GM19467 (cell line): ENCODE measurements around the gene FRAT2.

Experiments used
- ATAC-seq: cut with Tn5 transposase; IDR thresholded peaks from one replicate; pipeline ENCODE4 v1.9.1; 2021; ENCODE audit warnings: mild to moderate bottlenecking, moderate library complexity; ENCODE audit not compliant: unreplicated experiment

FRAT2 gene

DNA sequence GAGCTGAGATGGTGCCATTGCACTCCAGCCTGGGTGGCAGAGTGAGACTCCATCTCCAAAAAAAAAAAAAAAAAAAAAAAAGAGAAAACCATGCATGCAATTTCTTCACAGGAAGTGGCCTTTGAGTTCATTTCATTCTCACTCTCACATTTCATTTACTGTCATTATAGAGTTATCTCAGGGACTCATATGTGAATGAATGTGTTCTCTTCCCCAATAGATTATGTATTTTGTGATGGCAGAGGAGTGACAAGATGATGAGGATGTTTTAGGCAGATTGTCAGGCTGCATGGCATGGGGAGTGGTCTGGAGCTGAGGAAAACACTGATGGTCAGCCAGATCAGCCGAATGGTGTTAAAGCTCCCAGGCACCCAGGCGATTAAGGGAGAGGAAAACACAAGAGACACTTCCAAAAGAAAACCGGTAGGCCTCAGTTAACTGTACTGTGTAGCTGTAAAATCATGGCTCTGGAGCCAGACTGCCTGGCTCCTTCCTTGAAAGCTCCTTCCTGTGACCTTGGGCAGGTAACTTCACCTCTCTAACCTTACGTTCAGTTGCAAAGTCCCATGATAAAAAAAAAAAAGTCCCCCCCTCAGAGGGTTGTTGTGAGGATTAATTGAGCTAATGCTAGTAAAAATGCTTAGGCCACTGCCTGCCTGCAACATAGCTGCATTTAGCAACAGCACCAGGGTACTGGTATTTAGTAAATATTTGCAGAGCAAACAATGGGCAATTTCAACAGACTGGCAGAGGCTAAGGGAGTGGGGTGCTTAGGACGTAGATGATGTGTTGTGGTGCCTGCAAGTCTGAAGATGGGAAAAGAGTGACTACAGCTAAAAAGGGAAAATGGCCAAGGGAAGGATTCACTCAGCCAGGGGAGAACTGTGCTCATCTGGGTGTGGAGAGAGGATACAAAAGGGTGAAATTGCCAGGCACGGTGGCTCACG, 6.9 kb downstream of the FRAT2 start:
- no peak for ATAC-seq

DNA sequence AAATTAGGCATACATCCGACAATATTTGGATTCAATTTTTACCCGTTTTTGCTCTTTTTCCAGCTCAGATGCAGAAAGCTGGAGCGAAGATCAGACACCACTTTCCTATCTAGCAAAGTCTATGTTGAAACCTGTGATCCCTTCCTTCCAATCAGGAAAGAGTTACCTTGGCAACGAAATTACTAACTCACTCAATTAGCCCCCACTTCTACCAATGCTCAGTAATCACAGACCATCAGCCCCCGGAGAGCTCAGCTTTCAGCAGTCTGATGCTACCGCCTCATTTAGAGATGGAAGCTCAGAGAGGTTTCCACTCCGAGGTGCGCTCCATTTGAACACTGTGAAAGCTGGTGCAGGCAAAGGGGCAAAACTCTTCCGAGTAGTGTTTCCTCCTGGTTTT, 8.8 kb downstream of the FRAT2 start:
- no peak for ATAC-seq

DNA sequence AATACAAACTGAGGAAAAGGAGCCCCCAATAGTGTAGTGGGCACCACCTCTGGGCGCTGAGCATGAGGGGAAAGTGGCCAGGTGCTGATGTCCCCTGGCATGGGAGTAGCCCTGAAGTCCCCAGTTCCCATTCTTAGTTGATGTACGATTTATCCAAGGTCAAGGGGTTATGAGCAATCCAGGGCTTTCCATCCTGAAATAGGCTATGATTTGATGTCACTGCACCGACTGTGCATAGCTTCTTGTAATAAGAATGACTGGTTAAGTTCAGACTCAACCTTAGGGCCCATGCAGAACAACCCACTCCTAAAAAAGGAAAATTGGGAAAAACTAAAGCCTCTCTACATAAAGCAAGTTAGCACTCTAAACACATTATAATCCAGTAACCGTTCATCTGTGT, 11.0 kb downstream of the FRAT2 start:
- ATAC-seq = no peak

DNA sequence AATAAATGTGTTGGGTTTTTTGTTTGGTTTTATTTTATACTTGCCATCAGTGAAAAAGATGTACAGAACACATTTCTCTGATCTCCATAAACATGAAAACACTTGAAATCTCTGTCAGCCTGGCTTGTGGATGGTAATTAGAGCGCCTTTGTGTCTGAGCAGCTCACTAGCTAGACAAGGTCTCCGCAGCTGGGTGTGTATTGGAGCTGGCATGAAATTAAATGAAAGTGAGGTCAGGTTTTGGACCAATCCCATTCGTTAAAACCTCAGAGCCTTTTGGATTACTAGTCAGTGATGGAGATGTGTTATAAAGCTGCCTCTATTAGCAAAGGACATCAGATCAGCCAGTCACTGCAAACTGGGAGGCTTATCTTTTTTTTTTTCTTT, 12.7 kb downstream of the FRAT2 start:
- ATAC-seq = no peak

DNA sequence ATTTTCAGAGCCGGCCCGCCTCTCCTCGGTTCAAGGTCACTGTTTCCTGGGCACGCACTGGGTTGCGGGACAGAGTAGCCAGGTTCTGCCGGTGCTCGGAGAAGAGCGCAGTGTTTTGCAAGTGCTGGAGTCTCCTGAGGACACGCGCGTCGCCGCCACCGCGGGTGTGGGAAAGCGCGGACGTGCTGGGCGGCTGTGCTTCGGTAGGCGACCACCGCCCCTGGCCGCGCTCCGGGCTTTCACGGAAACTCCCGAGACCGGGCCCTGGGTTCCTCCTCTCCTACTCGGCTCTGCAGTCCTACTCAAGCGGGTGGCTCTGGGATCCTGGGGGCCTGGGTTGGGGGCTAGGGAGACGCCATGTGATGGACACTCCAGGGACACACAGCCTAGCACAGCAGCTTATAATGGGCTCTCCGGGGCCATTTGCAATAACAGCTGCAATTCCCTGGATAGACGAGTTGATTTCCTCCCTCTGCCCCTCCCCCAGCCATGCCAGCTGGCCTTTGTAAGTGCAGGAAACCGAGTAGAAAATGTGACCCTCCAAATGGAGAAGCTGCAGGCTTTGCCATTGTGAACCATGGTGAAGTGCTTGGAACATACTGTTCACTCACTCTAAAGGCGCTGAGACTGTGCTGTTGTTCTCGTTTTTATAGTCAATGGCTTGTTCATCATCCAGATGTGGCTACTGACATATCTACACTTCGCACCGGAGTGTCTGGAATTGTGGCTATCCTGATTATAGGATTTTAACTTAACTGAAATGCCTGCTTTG, 13.3 kb downstream of the FRAT2 start:
- no peak for ATAC-seq

DNA sequence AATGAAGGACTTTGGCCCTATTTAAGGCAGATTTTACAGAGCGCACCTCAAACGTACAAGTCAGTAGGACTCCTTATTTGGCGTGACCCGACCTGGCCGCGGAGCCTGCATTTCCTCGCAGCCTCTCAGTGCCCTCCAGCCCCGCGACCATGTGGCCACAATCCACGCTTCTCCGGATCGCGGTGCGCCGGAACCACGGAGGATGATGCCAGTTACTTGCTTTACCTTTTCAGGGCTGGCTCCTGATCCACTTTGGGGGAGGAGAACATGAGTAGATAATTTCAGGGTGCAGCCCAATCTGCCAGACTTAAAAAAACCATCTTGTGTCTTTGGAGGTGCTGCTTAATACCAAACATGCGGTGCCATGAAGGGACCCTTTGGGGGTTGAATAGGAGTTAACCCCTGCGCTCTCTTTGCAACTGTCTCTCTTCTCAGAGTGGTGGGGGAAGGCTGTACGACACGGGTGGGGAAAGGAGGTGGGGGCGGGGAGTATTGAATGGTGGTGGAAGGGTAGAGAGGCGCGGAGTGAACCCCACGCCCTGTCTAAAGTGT, 14.0 kb downstream of the FRAT2 start:
- ATAC-seq = no peak

DNA sequence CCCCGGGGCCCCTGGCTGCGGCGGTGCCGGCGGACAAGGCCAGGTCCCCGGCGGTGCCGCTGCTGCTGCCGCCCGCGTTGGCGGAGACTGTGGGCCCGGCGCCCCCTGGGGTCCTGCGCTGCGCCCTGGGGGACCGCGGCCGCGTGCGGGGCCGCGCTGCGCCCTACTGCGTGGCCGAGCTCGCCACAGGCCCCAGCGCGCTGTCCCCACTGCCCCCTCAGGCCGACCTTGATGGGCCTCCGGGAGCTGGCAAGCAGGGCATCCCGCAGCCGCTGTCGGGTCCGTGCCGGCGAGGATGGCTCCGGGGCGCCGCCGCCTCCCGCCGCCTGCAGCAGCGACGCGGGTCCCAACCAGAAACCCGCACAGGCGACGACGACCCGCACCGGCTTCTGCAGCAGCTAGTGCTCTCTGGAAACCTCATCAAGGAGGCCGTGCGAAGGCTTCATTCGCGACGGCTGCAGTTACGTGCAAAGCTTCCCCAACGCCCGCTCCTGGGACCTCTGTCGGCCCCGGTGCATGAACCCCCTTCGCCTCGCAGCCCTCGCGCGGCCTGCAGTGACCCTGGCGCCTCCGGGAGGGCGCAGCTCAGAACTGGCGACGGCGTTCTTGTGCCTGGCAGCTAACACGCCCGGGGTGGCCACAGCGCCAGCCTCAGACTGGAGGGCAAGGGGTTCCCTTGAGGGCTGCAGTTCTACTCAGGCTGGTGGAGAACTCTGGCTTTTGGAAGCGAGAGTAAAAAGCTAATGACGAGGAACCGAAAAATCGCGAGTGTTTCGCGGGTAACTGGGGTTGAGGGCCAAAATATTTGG, 14.7 kb downstream of the FRAT2 start:
- peak; percentile 24 for ATAC-seq

DNA sequence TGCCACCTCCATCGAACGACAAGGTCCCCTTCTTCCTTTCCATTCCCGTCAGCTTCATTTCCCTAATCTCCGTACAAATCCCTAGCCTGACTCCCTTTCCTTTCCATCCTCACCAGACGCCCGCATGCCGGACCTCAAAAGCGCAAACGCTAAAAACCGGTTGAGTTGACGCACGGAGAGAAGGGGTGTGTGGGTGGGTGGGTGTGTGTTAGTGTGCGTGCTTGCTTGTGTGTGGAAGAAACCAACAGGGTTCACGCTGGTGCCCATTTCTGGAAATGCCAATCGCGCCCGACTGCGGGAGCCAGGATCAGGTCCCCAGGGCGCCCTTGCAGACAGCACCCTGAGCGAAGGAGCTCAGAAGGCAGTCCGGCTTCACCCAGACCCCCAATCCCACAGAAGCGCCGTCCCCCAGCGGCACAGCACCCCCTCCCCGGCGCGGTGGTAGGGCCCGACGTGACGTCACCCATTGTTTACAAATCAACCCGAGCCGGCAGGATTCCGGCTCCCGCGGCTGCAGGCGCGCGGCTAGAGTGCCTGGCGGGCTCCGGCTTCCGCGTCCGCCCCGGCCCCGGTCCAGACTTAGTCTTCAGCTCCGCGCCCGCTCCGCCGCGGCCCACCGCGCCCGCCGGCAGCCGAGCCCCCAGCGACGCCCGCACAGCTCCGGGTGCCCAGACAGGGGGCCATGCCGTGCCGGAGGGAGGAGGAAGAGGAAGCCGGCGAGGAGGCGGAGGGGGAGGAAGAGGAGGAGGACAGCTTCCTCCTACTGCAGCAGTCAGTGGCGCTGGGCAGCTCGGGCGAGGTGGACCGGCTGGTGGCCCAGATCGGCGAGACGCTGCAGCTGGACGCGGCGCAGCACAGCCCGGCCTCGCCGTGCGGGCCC, 15.5 kb downstream of the FRAT2 start, which contains the start of gene FRAT1:
Gene FRAT1, plus strand, starts transcription at position 500 of the 880 bp plus-strand sequence. Its CDS starts 183 bp downstream, at position 683.
- ATAC-seq = peak; percentile 65

DNA sequence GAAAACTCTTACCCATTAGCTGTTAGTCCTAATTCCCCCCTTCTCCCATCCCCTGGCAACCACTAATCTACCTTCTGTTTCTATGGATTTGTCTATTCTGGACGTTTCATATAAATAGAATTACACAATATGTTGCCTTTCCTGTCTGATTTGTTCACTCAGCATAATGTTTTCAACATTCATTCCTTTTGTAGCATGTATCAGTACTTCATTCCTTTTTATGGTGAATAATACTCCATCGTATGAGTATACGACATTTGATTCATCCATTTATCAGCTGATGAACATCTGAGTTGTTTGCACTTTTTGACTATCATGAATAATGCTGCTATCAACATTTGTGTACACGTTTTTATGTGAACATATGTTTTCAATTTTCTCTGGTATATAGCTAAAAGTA, 19.9 kb downstream of the FRAT2 start:
- ATAC-seq = no peak

DNA sequence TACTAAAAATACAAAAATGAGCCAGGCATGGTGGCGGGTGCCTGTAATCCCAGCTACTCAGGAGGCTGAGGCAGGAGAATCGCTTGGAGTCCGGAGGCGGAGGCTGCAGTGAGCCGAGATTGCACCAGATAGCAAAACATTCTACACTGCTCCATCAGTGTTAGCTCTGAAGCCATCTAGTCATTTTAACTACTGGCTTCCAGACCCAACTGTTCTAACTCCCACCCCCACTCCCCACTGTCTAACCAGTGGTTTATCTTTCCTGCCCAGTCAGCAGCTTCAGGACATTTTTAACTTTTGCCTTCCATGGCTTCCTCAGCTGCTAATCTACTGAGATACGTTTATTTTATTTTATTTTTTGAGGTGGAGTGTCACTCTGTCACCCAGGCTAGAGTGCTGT, 21.6 kb downstream of the FRAT2 start:
- ATAC-seq = no peak

DNA sequence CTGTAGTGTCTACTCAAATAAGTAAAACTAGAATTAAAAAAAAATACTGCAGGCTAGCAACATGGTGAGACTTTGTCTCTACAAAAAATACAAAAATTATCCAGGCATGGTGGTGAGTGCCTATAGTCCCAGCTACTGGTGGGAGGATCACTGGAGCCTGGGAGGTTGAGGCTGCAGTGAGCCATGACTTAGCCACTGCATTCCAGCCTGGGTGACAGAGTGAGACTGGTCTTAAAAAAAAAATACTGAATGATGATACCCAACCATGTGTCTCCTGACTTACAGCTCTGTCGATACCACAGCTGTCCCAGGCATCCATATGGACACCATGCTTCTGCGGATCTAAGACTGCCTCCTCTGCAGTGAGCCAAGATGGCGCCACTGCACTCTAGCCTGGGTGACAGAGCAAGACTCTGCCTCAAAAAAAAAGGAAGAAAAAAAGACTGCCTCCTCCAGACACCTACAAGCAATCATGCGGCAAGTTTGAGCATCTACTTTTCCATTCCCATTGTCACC, 23.4 kb downstream of the FRAT2 start:
- no peak for ATAC-seq

DNA sequence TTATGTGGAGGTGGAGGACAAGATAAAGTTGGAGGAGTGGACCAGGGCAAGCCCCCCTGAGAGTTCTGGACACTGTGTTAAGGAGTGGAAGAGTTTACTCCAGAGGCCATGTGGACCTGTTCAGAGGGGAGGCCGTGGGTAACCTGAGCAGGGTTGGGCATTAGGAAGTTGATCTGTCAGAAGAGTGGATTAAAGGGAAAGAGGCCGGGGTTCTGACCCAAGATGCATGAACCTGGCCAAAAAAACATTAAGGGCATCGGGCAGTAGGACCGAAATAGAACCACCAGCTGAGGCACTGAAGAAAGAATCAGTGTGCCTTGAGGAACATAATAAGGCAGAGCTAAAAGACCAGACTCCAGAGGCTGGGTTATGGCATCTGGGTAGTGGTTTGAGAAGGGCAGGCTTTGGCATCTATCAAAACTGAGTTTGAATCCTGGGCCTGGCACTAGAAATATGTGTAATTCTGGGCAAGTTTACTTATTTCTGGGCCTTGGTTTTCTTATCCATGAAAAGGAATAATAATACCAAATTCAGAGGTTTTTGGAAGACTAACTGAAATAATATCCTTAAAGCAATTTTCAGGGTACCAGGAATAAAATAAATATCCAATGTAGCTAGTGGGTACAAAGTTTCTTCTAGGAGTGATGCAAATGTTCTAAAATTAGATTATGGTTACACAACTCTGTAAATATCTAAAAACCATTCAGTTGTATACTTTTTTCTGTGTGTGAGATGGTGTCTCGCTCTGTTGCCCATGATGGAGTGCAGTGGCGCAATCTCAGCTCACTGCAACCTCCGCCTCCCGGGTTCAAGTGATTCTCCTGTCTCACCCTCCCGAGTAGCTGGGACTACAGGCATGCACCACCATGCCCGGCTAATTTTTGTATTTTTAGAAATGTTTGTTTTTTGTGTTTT, 26.4 kb downstream of the FRAT2 start:
- ATAC-seq = no peak

DNA sequence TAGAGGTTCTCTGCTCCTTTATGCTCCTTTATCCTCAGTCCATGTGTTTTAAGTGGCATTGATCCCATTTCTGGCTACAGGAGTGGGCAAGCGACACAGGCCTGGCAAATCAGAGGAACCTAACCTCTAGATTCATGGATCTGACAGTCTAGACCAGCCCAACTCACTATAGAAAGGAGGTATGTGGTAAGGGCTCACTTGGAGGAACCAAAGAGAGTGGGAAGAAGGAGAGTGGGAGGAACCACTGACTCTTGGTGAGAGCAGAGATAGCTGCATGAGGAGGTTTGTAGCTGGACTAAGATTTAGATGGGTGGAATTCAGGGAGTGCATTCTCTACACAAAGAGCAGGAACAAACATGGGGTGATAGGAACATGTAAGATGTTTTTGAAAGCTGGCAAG, 27.1 kb downstream of the FRAT2 start:
- no peak for ATAC-seq

DNA sequence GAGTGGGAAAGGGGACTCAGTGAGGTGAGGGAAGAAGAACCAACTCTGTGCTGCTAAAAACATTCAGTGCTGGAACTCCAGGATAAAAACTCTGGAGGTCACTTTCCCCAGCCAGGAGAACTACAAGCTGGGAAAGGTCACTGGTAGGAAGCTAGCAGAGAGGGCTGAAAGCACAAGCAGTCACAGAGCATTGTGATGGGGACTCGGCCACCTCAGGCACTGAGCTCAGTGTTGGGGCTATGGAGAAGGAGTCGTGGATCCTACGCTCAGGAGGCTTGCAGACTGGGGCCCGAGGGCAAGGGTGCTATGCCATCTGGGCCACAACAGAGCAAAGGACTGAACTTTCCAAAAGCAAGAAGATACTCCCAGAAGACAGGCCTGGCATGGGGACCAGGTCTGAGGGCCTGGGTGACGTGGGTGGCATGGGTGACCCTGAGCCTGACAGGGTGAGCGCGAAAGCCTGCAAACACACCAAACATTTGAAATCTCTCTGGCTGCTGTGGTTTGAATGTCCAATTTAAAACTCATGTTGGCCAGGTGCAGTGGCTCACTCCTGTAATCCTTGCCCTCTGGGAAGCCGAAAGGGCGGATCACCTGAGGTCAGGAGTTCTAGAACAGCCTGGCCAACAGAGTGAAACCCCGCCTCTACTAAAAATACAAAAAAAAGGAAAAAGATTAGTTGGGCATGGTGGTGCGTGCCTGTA, 32.3 kb downstream of the FRAT2 start:
- no peak for ATAC-seq

DNA sequence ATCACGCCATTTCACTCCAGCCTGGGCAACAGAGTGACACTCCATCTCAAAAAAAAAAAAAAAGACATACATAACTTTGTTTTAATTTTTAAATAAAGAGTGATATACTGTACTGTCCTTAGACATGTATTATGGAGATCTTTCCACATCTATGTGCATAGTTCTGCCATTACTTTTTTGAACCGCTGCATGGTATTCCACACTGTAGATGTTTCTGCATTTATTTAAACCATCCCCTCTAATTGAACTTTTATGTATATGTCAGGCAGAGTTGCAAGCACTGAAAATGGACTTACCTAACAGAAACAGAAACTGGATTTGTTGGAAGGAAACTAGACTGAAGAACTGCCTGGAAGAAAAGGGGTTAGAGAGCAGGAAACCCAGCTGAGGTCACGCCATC, 33.5 kb downstream of the FRAT2 start:
- ATAC-seq = no peak

DNA sequence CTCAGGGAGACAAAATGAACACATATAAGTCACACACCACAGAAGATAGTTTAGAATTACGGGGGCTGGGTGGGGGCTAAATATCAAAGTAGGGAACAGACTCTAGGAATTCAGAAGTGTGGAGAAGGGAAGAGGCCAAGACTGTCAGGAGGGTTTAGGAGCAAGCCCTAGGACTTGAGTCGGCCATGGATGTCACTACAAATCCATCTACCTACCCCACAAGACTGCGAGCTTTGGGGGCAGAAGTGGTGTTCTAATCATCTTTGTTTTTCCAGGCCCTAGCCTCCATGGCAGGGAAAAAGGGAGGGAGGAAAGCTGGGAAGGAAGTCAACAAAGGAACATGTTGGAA, 36.3 kb downstream of the FRAT2 start:
- no peak for ATAC-seq

DNA sequence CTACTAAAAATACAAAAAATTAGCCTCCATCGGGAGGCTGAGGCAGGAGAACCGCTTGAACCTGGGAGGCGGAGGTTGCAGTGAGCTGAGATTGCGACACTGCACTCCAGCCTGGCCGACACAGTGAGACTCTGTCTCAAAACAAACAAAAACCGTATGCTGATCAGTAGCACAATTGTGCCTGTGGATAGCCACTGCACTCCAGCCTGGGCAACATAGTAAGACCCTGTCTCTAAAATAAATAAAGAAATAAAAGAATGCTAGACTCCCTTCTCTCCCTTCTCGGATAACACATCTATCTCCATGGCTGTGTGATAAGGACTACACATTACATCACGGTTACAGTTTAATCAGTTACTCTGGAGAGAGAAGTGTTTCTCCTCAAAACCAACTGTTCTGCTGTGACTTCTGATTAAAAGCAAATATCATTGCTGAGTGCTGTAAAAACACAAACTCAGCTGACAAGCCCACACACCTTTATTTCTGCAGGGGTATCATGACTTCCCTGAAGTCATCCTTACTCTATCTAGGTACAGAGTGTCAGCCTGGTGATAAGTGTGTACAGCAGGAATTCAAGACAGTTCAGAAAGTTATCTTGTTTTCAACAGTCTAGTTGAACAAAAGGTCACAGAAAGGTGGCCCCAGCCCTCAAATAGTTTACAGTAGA, 36.8 kb downstream of the FRAT2 start:
- ATAC-seq = no peak

DNA sequence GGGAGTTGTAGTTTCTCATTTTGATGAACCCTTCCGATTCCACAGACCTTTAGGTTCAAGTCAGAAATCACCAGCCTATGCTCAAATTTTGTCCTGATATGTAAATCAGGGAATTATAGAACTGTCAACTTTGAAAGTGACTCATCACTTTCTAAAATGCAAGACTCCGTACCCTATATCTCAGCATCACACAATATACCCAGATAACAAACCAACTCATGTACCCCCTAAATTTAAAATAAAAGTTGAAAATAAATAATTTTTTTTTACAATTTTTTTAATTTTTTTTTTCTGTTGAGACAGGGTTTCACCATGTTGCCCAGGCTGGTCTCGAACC, 41.7 kb downstream of the FRAT2 start:
- ATAC-seq = no peak
